ENCODE data around the gene CREB3L2.
A peak's percentile ranks its signal among the peaks of the same experiment; 100 is the strongest.
"Not testable (repeated sequence)": the region's sequence is repeated elsewhere in the genome, so short reads cannot be mapped to it uniquely, and the experiment has no call there.

The CREB3L2 gene

DNA sequence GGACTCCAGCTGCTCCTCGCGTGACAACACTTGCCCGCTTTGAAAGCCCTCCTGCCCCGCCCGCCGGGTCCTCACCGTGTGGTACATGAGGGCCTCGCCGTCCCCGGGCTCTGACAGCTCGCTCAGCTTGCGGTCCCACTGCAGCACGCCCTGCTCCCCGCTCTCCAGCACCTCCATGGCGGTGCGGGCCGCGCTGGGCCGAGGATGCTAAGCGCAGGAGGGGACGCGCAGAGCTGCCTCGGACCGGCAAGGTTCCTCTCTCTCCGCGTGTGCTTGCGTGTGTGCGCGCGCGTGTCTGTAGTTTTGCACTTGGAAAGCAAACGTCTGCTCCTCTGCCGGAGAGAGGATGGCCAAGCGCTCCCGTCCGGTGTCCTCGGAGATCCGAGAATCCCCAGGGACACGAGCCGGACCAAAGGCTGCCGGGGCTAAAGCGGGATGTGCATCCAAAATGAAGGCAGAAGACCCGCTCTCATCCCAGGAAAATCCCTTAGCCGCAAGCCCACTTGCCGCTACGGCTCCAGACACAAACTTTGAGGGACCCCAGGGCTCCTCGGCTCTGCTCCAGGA is at the start of gene CREB3L2:
Gene CREB3L2 (minus strand): TSS at position 558 of the 567 bp plus-strand sequence. CDS start 381 bp downstream, at position 177.
- peak; percentile 56 for DNase-seq

DNA sequence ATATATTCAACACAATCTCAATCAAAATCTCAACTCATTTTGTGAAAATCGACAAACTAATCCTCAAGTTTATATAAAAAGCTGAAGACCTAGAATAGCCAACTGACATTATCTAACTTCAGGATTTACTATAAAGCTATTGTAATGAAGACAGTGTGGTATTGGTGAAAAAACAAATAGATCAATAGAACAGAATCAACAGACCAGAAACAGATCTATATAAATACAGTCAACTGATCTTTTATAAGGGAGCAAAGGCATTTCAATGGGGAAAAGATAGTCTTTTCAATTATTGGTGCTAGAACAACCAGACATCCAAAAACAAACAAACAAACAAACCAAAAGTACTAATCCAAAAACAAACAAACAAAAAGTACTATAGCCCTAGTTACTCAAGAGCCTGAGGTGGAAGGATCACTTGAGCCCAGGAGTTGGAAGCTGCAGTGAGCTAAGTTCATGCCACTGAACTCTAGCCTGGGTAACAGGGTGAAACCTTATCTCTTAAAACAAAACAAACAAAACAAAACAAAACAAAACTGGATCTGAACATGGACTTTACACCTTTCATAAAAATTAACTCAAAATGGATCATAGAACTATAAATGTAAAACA is 47.7 kb upstream of the CREB3L2 start:
- no peak for DNase-seq

GRCh38 chr7:138047907-138048306 is 46.0 kb upstream of the CREB3L2 start:
- DNase-seq = no peak

- no peak for DNase-seq
Measured at GRCh38 chr7:138044897-138045296, 43.0 kb upstream of the CREB3L2 start.

DNA sequence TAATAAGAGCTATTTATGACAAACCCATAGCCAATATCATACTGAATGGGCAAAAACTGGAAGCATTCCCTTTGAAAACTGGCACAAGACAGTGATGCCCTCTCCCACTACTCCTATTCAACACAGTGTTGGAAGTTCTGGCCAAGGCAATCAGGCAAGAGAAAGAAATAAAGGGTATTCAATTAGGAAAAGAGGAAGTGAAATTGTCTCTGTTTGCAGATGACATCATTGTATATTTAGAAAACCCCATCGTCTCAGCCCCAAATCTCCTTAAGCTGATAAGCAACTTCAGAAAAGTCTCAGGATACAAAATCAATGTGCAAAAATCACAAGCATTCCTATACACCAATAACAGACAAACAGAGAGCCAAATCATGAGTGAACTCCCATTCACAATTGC is 38.2 kb upstream of the CREB3L2 start:
- not testable (repeated sequence) for DNase-seq

DNA sequence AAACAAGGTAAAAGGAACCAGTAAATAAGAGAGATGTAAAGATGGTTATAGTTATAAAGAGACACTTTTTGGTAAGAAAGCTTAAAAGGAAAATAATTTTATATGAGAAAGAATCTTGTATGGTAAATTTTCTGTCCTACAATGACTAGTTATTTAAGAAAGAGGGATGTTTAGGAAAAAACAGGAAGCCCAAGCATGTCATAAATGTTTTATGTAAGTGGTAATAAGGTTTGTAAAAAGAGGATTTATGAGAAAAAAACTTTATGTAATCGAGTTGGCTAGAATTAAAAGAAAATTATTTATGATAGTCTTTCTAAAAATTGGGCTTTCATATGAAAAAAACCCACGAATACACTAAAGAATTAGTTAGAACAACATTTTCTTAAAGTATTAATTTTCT is 34.2 kb upstream of the CREB3L2 start:
- no peak for DNase-seq

DNA sequence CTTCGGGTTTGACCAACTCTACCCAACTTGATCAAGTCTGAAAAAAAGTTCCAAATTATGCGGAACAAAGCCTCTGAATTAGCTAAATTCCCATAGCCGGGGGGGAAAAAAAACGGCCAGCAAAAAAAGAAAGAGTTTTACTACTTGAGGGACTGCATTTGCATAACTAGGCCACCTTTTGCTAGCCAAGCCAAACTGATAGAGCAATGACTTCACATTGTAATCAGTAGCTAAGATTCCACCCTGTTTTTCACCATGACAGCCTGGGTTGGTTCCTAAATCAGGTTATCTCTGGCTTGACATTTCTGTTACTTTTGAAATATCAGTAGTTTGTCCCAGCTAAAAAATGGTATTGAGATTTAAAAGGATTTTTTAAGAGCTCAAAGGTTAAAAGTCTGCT is 31.4 kb upstream of the CREB3L2 start:
- DNase-seq = no peak

DNA sequence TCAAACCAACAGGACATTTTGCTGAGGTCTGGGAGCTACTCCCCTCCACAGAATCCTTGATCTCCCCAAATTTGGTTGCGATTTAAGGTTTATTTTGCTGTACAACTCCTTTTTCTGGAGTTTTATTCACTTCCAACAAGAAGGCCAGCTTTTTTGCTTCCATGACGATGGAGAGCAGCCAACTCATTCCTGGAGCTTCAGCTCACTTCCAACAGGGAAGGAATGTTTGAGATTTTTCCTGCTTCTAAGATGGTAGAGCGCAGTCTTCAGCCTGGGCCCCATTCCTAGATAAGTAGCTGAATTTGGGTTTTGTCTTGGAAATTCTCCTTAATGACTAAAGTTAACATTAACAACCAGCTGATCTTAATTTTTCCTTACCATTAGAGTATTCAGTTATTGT is 30.9 kb upstream of the CREB3L2 start:
- no peak for DNase-seq

- no peak for DNase-seq
Measured at GRCh38 chr7:138032186-138032585, 30.3 kb upstream of the CREB3L2 start.

DNA sequence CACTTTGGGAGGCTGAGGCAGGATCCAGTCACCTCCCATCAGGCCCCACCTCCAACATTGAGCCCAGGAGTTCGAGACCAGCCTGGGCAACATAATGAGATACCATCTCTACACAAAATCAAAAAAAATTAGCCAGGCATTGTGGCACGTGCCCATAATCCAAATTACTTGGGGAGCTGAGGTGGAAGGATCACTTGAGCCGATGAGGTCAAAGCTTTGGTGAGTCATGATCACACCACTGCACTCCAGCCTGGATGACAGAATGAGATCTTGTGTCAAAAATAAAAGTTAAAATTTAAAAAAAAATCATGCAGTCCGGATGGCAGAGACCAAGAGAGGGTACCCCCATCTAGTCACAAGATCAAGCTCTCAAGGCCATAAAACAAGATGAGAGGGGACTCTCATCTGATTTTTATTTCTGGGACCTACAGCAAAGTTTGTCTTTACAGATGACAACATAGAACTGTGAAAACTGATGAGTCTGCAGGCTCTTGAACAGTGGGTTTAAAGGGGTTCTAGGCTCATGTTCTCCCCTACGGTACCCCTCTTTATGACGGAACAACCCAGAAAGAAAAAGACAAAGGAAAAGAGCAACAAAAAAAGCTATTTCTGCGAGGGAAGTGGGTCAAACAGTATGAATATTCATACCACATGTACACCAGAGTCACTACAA is 28.9 kb upstream of the CREB3L2 start:
- DNase-seq = no peak

DNA sequence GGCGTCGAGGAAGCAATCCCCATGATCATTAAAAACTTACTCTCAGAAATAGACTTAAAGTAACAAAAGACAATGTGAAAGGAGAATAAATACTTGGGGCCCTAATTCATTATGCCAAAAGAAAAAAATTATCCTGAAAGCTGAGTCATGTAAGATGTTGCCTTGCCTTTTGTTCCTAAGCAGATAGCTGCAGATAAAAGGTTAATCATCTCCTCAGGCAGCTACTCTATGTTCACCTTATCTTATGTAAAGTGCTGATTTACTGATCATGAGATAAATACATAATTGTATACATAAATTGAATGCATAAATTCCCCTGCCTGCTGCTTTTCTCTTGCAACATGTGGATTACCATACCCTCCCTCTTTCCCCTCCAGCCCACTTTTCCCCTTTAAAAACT is 28.1 kb upstream of the CREB3L2 start:
- DNase-seq = no peak

DNA sequence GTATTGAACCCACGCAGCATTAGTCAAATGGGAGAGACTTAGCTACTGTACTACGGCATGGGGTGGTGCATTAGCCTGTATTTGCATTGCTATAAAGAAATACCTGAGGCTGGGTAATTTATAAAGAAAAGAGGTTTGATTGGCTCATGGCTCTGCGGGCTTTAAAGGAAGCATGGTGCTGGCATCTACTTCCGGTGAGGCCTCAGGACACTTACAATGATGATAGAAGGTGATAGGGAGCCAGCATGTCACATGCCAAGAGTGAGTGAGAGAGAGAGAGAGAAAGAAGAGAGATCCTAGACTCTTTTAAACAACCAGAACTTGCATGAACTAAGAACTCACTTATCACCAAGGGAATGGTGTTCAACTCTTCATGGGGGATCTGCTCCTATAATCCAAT is 27.2 kb upstream of the CREB3L2 start:
- no peak for DNase-seq

DNA sequence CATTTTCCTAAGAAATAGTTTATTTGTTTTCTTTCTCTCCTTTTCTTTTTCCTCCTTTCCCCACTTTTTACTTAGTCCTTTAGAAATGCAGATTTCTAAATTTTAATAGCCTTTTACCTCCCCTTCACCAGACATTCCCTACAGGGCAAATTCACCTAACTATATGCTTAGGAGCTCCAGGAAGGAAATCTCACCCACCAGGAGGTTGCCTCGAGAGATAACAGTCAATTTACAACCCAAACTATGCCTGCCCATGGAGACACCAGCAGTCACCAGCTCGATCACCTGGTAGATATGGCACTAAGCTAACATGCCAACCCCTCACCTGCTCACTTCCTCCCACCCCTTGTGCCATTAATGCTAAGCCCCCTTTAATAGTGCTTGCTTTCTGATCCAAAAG is 25.2 kb upstream of the CREB3L2 start:
- no peak for DNase-seq

- DNase-seq = no peak
Measured at GRCh38 chr7:138025215-138026186, 23.6 kb upstream of the CREB3L2 start.

GRCh38 chr7:138024765-138025164 is 22.9 kb upstream of the CREB3L2 start:
- DNase-seq = no peak

- no peak for DNase-seq
Measured at GRCh38 chr7:138024343-138024691, 22.4 kb upstream of the CREB3L2 start.

GRCh38 chr7:138023618-138024342 is 21.9 kb upstream of the CREB3L2 start:
- no peak for DNase-seq

DNA sequence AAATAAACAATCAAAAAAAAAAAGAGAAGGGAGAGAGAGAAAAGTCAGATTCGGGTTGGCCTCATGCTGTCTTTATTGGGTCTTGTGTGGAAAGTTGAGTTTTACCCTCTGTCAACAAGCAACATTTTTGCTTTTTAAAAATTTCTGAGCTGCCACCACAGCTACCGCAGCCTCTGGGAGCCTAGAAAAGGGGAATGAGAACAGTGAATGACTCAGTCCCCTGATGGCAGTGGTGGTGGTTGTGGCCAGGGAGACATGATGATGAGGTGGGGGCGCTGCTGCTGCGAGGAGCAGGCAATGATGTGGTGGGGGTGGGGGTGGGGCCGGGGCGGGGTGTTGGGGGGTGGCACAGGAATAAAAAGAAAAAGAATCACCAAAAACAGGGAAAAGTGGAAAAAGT is 20.0 kb upstream of the CREB3L2 start:
- no peak for DNase-seq

GRCh38 chr7:138017992-138018391 is 16.1 kb upstream of the CREB3L2 start:
- DNase-seq = no peak

DNA sequence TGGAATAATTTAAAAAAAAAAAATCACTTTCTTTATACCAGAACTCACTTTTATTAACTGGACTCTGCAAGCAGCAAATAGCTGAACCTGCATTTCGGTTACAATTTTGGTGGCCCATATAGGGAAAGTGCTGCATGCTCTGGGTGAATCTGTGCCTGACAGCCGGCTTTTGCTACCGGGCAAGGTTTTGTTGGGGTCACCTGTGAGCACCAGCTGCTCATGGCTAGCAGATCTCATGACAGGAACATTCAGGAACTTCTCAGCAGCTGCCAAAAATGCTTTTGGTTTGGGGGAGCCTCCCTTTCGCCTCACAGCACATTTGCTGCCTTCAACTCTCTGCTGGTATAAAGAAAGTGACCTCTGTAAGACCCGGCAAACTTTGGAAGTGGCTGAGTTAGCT is 13.2 kb upstream of the CREB3L2 start:
- DNase-seq = no peak

GRCh38 chr7:138014686-138015085 is 12.8 kb upstream of the CREB3L2 start:
- DNase-seq = no peak

DNA sequence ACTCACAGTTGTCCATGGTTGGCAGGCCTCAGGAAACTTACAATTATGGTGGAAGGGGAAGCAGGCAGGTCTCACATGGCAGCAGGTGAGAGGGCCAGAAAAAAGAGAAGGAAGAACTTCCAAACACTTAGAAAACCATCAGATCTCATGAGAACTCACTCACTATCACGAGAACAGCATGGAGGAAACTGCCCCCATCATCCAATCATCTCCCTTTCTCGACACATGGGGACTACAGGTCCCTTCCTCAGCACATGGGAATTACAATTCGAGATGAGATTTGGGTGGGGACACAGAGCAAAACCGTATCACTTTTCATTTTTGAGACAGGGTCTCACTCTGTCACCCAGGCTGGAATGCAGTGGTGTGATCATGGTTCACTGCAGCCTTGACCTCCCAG is 12.3 kb upstream of the CREB3L2 start:
- not testable (repeated sequence) for DNase-seq

- no peak for DNase-seq
Measured at GRCh38 chr7:138009350-138009653, 7.4 kb upstream of the CREB3L2 start.
